ENCODE data around the gene LAMC2.
"Not testable (repeated sequence)": the region's sequence is repeated elsewhere in the genome, so short reads cannot be mapped to it uniquely, and the experiment has no call there.

Gene LAMC2

GRCh38 chr1:183185941-183186490, at the start of gene LAMC2:
Gene LAMC2, plus strand, starts transcription at chr1:183186264. Its CDS starts 89 bp downstream, at chr1:183186353.
- peak within 1 kb of the TSS; percentile 29 for H3K4me3 ChIP-seq (ENCODE audit: low read depth, low read length)
- no peak for DNase-seq (ENCODE audit: low read depth)

GRCh38 chr1:183137782-183138181, 48.3 kb upstream of the LAMC2 start:
- DNase-seq (ENCODE audit: low read depth): no peak
- H3K4me3 ChIP-seq (ENCODE audit: low read depth, low read length): no peak overlapping the region

GRCh38 chr1:183138301-183138700, 47.8 kb upstream of the LAMC2 start:
- no peak for DNase-seq (ENCODE audit: low read depth)
- H3K4me3 ChIP-seq (ENCODE audit: low read depth, low read length): no peak overlapping the region

- no peak for DNase-seq (ENCODE audit: low read depth)
Observed at GRCh38 chr1:183139281-183139942, 46.7 kb upstream of the LAMC2 start.

GRCh38 chr1:183140633-183141032, 45.4 kb upstream of the LAMC2 start:
- no peak for DNase-seq (ENCODE audit: low read depth)
- H3K4me3 ChIP-seq (ENCODE audit: low read depth, low read length): no peak overlapping the region

More at GRCh38 chr1:183139281-183139942, 46.7 kb upstream of the LAMC2 start:
- H3K4me3 ChIP-seq (ENCODE audit: low read depth, low read length): no peak overlapping the region

- no peak overlapping the region for H3K4me3 ChIP-seq (ENCODE audit: low read depth, low read length)
- no peak for DNase-seq (ENCODE audit: low read depth)
Observed at GRCh38 chr1:183142171-183142570, 43.9 kb upstream of the LAMC2 start.

- no peak overlapping the region for H3K4me3 ChIP-seq (ENCODE audit: low read depth, low read length)
- no peak for DNase-seq (ENCODE audit: low read depth)
Observed at GRCh38 chr1:183143576-183144315, 42.3 kb upstream of the LAMC2 start.

- no peak for DNase-seq (ENCODE audit: low read depth)
- H3K4me3 ChIP-seq (ENCODE audit: low read depth, low read length): no peak overlapping the region
Observed at GRCh38 chr1:183144752-183145151, 41.3 kb upstream of the LAMC2 start.

- H3K4me3 ChIP-seq (ENCODE audit: low read depth, low read length): no peak overlapping the region
- DNase-seq (ENCODE audit: low read depth): no peak
Observed at GRCh38 chr1:183147735-183148134, 38.3 kb upstream of the LAMC2 start.

GRCh38 chr1:183148599-183148998, 37.5 kb upstream of the LAMC2 start:
- H3K4me3 ChIP-seq (ENCODE audit: low read depth, low read length): no peak overlapping the region
- no peak for DNase-seq (ENCODE audit: low read depth)

GRCh38 chr1:183149273-183149672, 36.8 kb upstream of the LAMC2 start:
- no peak for DNase-seq (ENCODE audit: low read depth)
- H3K4me3 ChIP-seq (ENCODE audit: low read depth, low read length): no peak overlapping the region

GRCh38 chr1:183150032-183150431, 36.0 kb upstream of the LAMC2 start:
- DNase-seq (ENCODE audit: low read depth); H3K4me3 ChIP-seq (ENCODE audit: low read depth, low read length): not testable (repeated sequence)

GRCh38 chr1:183150445-183150844, 35.6 kb upstream of the LAMC2 start:
- DNase-seq (ENCODE audit: low read depth): no peak
- no peak overlapping the region for H3K4me3 ChIP-seq (ENCODE audit: low read depth, low read length)

GRCh38 chr1:183152180-183152579, 33.9 kb upstream of the LAMC2 start:
- no peak overlapping the region for H3K4me3 ChIP-seq (ENCODE audit: low read depth, low read length)
- DNase-seq (ENCODE audit: low read depth): no peak

- no peak for DNase-seq (ENCODE audit: low read depth)
Observed at GRCh38 chr1:183155939-183156338, 30.1 kb upstream of the LAMC2 start.

GRCh38 chr1:183159960-183160359, 26.1 kb upstream of the LAMC2 start:
- DNase-seq (ENCODE audit: low read depth): no peak

More at GRCh38 chr1:183155939-183156338, 30.1 kb upstream of the LAMC2 start:
- no peak overlapping the region for H3K4me3 ChIP-seq (ENCODE audit: low read depth, low read length)

GRCh38 chr1:183161391-183161790, 24.7 kb upstream of the LAMC2 start:
- DNase-seq (ENCODE audit: low read depth): no peak
- no peak overlapping the region for H3K4me3 ChIP-seq (ENCODE audit: low read depth, low read length)

More at GRCh38 chr1:183159960-183160359, 26.1 kb upstream of the LAMC2 start:
- no peak overlapping the region for H3K4me3 ChIP-seq (ENCODE audit: low read depth, low read length)

GRCh38 chr1:183163316-183163715, 22.7 kb upstream of the LAMC2 start:
- no peak overlapping the region for H3K4me3 ChIP-seq (ENCODE audit: low read depth, low read length)
- DNase-seq (ENCODE audit: low read depth): peak; percentile 91

GRCh38 chr1:183164340-183164739, 21.7 kb upstream of the LAMC2 start:
- no peak overlapping the region for H3K4me3 ChIP-seq (ENCODE audit: low read depth, low read length)
- DNase-seq (ENCODE audit: low read depth): no peak

GRCh38 chr1:183164963-183165362, 21.1 kb upstream of the LAMC2 start:
- no peak overlapping the region for H3K4me3 ChIP-seq (ENCODE audit: low read depth, low read length)
- DNase-seq (ENCODE audit: low read depth): no peak

GRCh38 chr1:183165456-183165855, 20.6 kb upstream of the LAMC2 start:
- DNase-seq (ENCODE audit: low read depth): no peak
- no peak overlapping the region for H3K4me3 ChIP-seq (ENCODE audit: low read depth, low read length)

Data from skeletal muscle cell (primary cell).